CD4-positive, alpha-beta T cell (primary cell): ENCODE data around the gene IRS1. TPM values are rescaled to one million over a fixed set of nuclear protein-coding genes. Genes with fewer than 3 reads are reported as not detected.
A peak's percentile ranks its signal among the peaks of the same experiment; 100 is the strongest.

Source experiments
- ATAC-seq: fragments of 200-7000 bp; cut with Tn5 transposase; one replicate; pipeline ENCODE4 v1.10.0; 2022; ENCODE audit warnings: mild to moderate bottlenecking; ENCODE audit not compliant: poor library complexity
- CTCF ChIA-PET: fragments of 350-600 bp; sonication (Branson Sonifier 250); formaldehyde crosslinking; loops from one replicate; lab custom pipeline; 2021; ENCODE audit warnings: antibody characterized with exemption, inconsistent platforms; lab: Charles Lee
- POLR2A ChIA-PET: fragments of 350-600 bp; sonication (Branson Sonifier 250); formaldehyde crosslinking; loops from one replicate; lab custom pipeline; 2021; ENCODE audit warnings: antibody characterized with exemption, inconsistent platforms; lab: Charles Lee
- DNase-seq, 14 experiments: peaks; one replicate each; pipeline ENCODE4 v3.0.0-alpha.2; 2013 to 2020; ENCODE audit warnings: mixed read lengths in 2 of 14
- H3K27ac ChIP-seq, 2 donors: one replicate each; pipeline versions ENCODE4 v1.5.1 to v1.7.0; 2013; ENCODE audit warnings: low read length in 2 of 2, low read depth in 1 of 2, mild to moderate bottlenecking in 1 of 2
- H3K27me3 ChIP-seq, 2 experiments: 1 replicate in 1 of 2; 2 replicates in 1 of 2; pipeline versions ENCODE4 v1.6.1 to v1.7.0; 2013; ENCODE audit warnings: low read length in 2 of 2, control low read depth in 1 of 2, mild to moderate bottlenecking in 1 of 2, moderate library complexity in 1 of 2; ENCODE audit not compliant: insufficient read depth in 2 of 2, control insufficient read depth in 1 of 2
- H3K36me3 ChIP-seq: one replicate; pipeline ENCODE4 v1.6.1; 2013; ENCODE audit warnings: low read length, control low read depth; ENCODE audit not compliant: insufficient read depth
- H3K4me1 ChIP-seq: one replicate; pipeline ENCODE4 v1.6.1; 2013; ENCODE audit warnings: low read length, control low read depth; ENCODE audit not compliant: insufficient read depth
- H3K4me3 ChIP-seq: one replicate; pipeline ENCODE4 v1.5.1; 2013; ENCODE audit warnings: mild to moderate bottlenecking, low read length, moderate library complexity
- H3K9me3 ChIP-seq, 2 experiments: 1 replicate in 1 of 2; 2 replicates in 1 of 2; pipeline versions ENCODE4 v1.6.1 to v1.7.0; 2013; ENCODE audit warnings: low read length in 2 of 2, mild to moderate bottlenecking in 2 of 2, control low read depth in 1 of 2, moderate library complexity in 1 of 2; ENCODE audit not compliant: control insufficient read depth in 1 of 2, insufficient read depth in 1 of 2
- H3K27ac Mint-ChIP-seq: one replicate; pipeline ENCODE4 v1.8.0; 2020; ENCODE audit warnings: mixed read lengths
- H3K27me3 Mint-ChIP-seq: one replicate; pipeline ENCODE4 v1.8.0; 2021; ENCODE audit warnings: mixed read lengths
- H3K36me3 Mint-ChIP-seq: one replicate; pipeline ENCODE4 v1.8.0; 2021; ENCODE audit warnings: low read depth, mixed read lengths
- H3K4me1 Mint-ChIP-seq: one replicate; pipeline ENCODE4 v1.8.0; 2021; ENCODE audit warnings: low read depth, mixed read lengths
- H3K4me3 Mint-ChIP-seq: one replicate; pipeline ENCODE4 v1.8.0; 2020; ENCODE audit warnings: mild to moderate bottlenecking, mixed read lengths
- H3K9me3 Mint-ChIP-seq: one replicate; pipeline ENCODE4 v1.8.0; 2020; ENCODE audit warnings: mixed read lengths
- intact Hi-C, 2 experiments: fragments of 100-400 bp; cut with DNase I in 1 of 2; cut with micrococcal nuclease in 1 of 2; formaldehyde crosslinking; loops; one replicate each; pipeline versions ENCODE4 v1.15.1 to v1.9.0; 2023 to 2025; cut with DNase I, micrococcal nuclease
- total RNA-seq, 174 experiments: library from RNA in 2 of 174; stranded (reverse) in 2 of 174; gene quantifications; one replicate each; pipeline ENCODE4 v1.2.3 and lab custom pipeline; 2021 to 2026
- TF ChIP-seq, protein P1 (sequence below): fragments of 200-600 bp; IDR thresholded peaks from one replicate; pipeline ENCODE4 v1.8.0; 2022; ENCODE audit warnings: antibody characterized with exemption, mild to moderate bottlenecking

Gene IRS1
- total RNA-seq, 2 experiments from 2014 or later = 2.9 TPM

DNA sequence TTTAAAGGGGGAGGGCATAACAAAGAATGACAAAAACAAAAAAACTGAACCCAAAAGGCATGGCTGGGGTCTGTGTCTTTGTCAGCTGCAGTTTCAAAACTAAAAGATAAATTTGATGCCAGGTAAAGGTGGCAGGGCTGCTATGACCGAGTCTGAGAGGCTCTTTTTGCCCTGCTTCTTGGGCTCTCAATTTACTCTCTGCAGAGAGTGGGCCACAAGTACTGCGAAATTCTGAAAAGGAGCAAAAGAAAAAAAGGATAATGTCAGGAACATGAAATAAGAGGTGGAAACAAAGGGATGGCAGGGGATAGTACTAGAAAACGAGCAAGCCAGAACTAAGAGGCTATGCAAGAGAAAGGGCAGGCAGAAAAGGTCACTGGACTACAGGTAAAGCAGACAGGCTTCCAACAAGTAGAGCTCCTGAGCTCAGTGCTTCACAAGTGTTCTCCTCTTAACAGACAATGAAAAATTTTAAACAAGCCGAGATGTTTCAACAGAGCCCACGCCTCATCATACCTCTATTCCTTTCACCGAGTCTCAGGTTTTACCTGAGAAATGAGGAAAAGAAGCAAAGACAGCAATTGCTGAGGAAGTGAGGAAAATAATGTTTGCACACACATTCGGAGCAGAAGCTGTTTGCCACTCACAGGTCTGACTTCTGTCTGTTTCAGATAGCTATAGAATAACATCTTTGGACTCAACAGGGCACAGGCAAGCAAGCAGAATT, 7.3 kb downstream of the IRS1 start:
- POLR2A ChIA-PET = interaction anchor here (1.2 to 1.6 kb wide), 2 partner anchors 19 to 43 kb away, joined by 3 to 11 read pairs; partner anchors contain the start of gene RHBDD1
- CTCF ChIA-PET = interaction anchor here (3.1 kb wide), 1 partner anchor 10 kb away, joined by 13 read pairs; no protein-coding TSS in a partner anchor
- H3K36me3 Mint-ChIP-seq = peaks cover 5% of the 10 kb centered on the region
- peak overlapping the region; percentile 86 for H3K4me3 Mint-ChIP-seq
- peak overlapping the region; percentile 97 for H3K27ac Mint-ChIP-seq
- TF ChIP-seq, protein P1, sequence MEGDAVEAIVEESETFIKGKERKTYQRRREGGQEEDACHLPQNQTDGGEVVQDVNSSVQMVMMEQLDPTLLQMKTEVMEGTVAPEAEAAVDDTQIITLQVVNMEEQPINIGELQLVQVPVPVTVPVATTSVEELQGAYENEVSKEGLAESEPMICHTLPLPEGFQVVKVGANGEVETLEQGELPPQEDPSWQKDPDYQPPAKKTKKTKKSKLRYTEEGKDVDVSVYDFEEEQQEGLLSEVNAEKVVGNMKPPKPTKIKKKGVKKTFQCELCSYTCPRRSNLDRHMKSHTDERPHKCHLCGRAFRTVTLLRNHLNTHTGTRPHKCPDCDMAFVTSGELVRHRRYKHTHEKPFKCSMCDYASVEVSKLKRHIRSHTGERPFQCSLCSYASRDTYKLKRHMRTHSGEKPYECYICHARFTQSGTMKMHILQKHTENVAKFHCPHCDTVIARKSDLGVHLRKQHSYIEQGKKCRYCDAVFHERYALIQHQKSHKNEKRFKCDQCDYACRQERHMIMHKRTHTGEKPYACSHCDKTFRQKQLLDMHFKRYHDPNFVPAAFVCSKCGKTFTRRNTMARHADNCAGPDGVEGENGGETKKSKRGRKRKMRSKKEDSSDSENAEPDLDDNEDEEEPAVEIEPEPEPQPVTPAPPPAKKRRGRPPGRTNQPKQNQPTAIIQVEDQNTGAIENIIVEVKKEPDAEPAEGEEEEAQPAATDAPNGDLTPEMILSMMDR = no peak
- H3K9me3 ChIP-seq = peaks cover 0 to 5% of the 10 kb centered on the region in 2 experiments
- H3K4me1 Mint-ChIP-seq = peaks cover 31% of the 10 kb centered on the region
- peaks cover 42% of the 10 kb centered on the region for H3K4me1 ChIP-seq
- no peaks in the 10 kb centered on the region for H3K9me3 Mint-ChIP-seq
- H3K36me3 ChIP-seq = no peaks in the 10 kb centered on the region
- H3K4me3 ChIP-seq = peak overlapping the region; percentile 77
- no peaks in the 10 kb centered on the region for H3K27me3 Mint-ChIP-seq
- peak overlapping the region; percentile 82 to 88 for H3K27ac ChIP-seq
- intact Hi-C loops = loop anchor here in 1 of 2 experiments (10.0 kb wide), 2 partner anchors 532 to 1508 kb away; partner anchors contain the start of gene MFF
- ATAC-seq (no peak), DNase-seq (peak in 3 of 14 experiments; percentile 3 to 22 (median 15))
- H3K27me3 ChIP-seq = no peaks in the 10 kb centered on the region

- no peaks in the 10 kb centered on the region for H3K27me3 Mint-ChIP-seq
- Histone ChIP-seq H3K27me3 (no peaks in the 10 kb centered on the region), H3K9me3 (peaks cover 0 to 5% of the 10 kb centered on the region in 2 experiments), H3K36me3 (no peaks in the 10 kb centered on the region), H3K4me3 (peak overlapping the region; percentile 77), H3K4me1 (peaks cover 35% of the 10 kb centered on the region), H3K27ac (peak overlapping the region; percentile 88 to 91)
- intact Hi-C loops = loop anchor here (1.0 to 10.0 kb wide), 5 partner anchors 10 to 1507 kb away; partner anchors contain the start of genes MFF (in 1 of the 2) and RHBDD1 (in 1 of the 2)
- peak; percentile 95 for ATAC-seq
- DNase-seq = peak; percentile 83 to 96 (median 90)
- TF ChIP-seq, protein P1 = peak; percentile 40
- peak overlapping the region; percentile 97 for H3K4me3 Mint-ChIP-seq
- ChIA-PET CTCF (interaction anchor here (1.2 to 3.1 kb wide), 2 partner anchors 8 to 11 kb away, joined by 6 to 13 read pairs; partner anchors contain the start of gene IRS1), POLR2A (interaction anchor here (1.6 to 3.8 kb wide), 5 partner anchors 8 to 44 kb away, joined by 5 to 25 read pairs (median 17); partner anchors contain the start of genes IRS1 and RHBDD1)
- H3K36me3 Mint-ChIP-seq = peaks cover 5% of the 10 kb centered on the region
- H3K27ac Mint-ChIP-seq = peak overlapping the region; percentile 97
- H3K9me3 Mint-ChIP-seq = no peaks in the 10 kb centered on the region
- peaks cover 31% of the 10 kb centered on the region for H3K4me1 Mint-ChIP-seq
Measured at GRCh38 chr2:226791487-226792081, 8.0 kb downstream of the IRS1 start.

DNA sequence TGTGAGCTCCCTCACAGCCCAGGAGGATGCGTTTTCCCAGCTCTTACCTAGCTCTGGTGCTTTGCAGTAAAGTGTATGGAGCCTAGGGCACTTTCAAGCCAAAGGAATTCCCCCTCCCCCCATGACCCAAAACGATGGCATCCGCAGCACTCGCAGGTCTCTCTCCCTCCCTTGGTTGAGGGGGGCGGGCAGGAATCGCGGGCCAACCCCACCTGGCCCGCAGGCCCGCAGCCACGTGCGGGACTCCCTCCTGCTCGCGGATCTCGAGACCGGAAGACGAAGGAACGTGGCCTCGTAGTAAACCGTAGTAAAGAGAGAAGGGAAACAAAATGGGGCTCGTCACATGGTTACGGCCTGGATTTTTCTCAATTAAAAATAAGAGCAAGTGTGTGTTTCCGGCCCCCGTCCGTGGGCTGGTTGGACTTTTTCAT, 8.5 kb downstream of the IRS1 start:
- TF ChIP-seq, protein P1 = no peak
- peak overlapping the region; percentile 62 for H3K4me3 ChIP-seq
- intact Hi-C loops = loop anchor here (1.0 to 10.0 kb wide), 5 partner anchors 10 to 1506 kb away; partner anchors contain the start of genes MFF (in 1 of the 2) and RHBDD1 (in 1 of the 2)
- Mint-ChIP-seq H3K36me3 (peaks cover 5% of the 10 kb centered on the region), H3K27me3 (no peaks in the 10 kb centered on the region), H3K27ac (peak overlapping the region; percentile 97), H3K4me3 (peak overlapping the region; percentile 97), H3K4me1 (peaks cover 31% of the 10 kb centered on the region), H3K9me3 (no peaks in the 10 kb centered on the region)
- DNase-seq (peak in 5 of 14 experiments; percentile 54 to 91 (median 87)), ATAC-seq (peak; percentile 67)
- peaks cover 0 to under 1% of the 10 kb centered on the region in 2 experiments for H3K9me3 ChIP-seq
- no peaks in the 10 kb centered on the region for H3K27me3 ChIP-seq
- H3K27ac ChIP-seq = peak overlapping the region; percentile 88 to 91
- ChIA-PET CTCF (interaction anchor here (1.2 to 3.1 kb wide), 2 partner anchors 9 to 12 kb away, joined by 6 to 13 read pairs; partner anchors contain the start of gene IRS1), POLR2A (interaction anchor here (1.3 to 3.8 kb wide), 5 partner anchors 9 to 45 kb away, joined by 4 to 25 read pairs (median 17); partner anchors contain the start of genes IRS1 and RHBDD1)
- no peaks in the 10 kb centered on the region for H3K36me3 ChIP-seq
- H3K4me1 ChIP-seq = peaks cover 30% of the 10 kb centered on the region
